ENCODE data around the gene CCL7. TPM values are rescaled to one million over a fixed set of nuclear protein-coding genes. Genes with fewer than 3 reads are reported as not detected.

CCL7 gene
- total and polyA plus RNA-seq, 3 donors from 2014 or later = not detected

GRCh38 chr17:34299027-34299426 is 29.0 kb downstream of the CCL7 start:
- WGBS, 2 donors = 90 to 98% methylated on average over 2 of the region's 2 CpGs
- no peaks in the 10 kb centered on the region for H3K36me3 ChIP-seq (ENCODE audit: low read depth, missing control alignments)
- no peak overlapping the region for H3K27ac ChIP-seq

GRCh38 chr17:34299956-34300577 is 30.0 kb downstream of the CCL7 start:
- intact Hi-C loops (cut with DNase I; ENCODE audit: low total_unique reads) = no loop called here
- Histone ChIP-seq H3K27me3 (no peaks in the 10 kb centered on the region), H3K9me3 (no peaks in the 10 kb centered on the region), H3K4me1 (no peaks in the 10 kb centered on the region), H3K4me3 (no peak overlapping the region), H3K27ac (no peak overlapping the region), H3K36me3 (ENCODE audit: low read depth, missing control alignments) (no peaks in the 10 kb centered on the region)
- WGBS, 2 donors = 88 to 94% methylated on average over 3 of the region's 3 CpGs
- TF ChIP-seq CTCF (IDR thresholded peaks at IDR 0.05) (no peak), POLR2A (IDR thresholded peaks at IDR 0.05) (no peak)
- DNase-seq = no peak

More at GRCh38 chr17:34299027-34299426, 29.0 kb downstream of the CCL7 start:
- DNase-seq = no peak
- Histone ChIP-seq H3K9me3 (no peaks in the 10 kb centered on the region), H3K27me3 (no peaks in the 10 kb centered on the region), H3K4me1 (no peaks in the 10 kb centered on the region), H3K4me3 (no peak overlapping the region)
- TF ChIP-seq CTCF (IDR thresholded peaks at IDR 0.05) (no peak), POLR2A (IDR thresholded peaks at IDR 0.05) (no peak)
- intact Hi-C loops (cut with DNase I; ENCODE audit: low total_unique reads) = no loop called here

GRCh38 chr17:34300652-34301370 is 30.8 kb downstream of the CCL7 start:
- Histone ChIP-seq H3K27ac (no peak overlapping the region), H3K36me3 (ENCODE audit: low read depth, missing control alignments) (no peaks in the 10 kb centered on the region), H3K4me1 (no peaks in the 10 kb centered on the region), H3K4me3 (no peak overlapping the region), H3K27me3 (no peaks in the 10 kb centered on the region), H3K9me3 (no peaks in the 10 kb centered on the region)
- TF ChIP-seq CTCF (IDR thresholded peaks at IDR 0.05) = no peak
- TF ChIP-seq POLR2A (IDR thresholded peaks at IDR 0.05) = no peak
- no peak for DNase-seq
- WGBS, 2 donors = 38 to 52% methylated on average over 3 of the region's 3 CpGs
- intact Hi-C loops (cut with DNase I; ENCODE audit: low total_unique reads) = no loop called here

GRCh38 chr17:34301986-34302385 is 32.0 kb downstream of the CCL7 start:
- H3K4me3 ChIP-seq = no peak overlapping the region
- H3K27ac ChIP-seq = no peak overlapping the region
- WGBS, 2 donors = 65 to 86% methylated on average over 2 of the region's 2 CpGs
- H3K27me3 ChIP-seq = no peaks in the 10 kb centered on the region
- intact Hi-C loops (cut with DNase I; ENCODE audit: low total_unique reads) = no loop called here
- H3K9me3 ChIP-seq = no peaks in the 10 kb centered on the region
- no peak for DNase-seq
- H3K4me1 ChIP-seq = no peaks in the 10 kb centered on the region
- TF ChIP-seq POLR2A (IDR thresholded peaks at IDR 0.05) (no peak), CTCF (IDR thresholded peaks at IDR 0.05) (no peak)
- H3K36me3 ChIP-seq (ENCODE audit: low read depth, missing control alignments) = no peaks in the 10 kb centered on the region

Measured in testis (tissue), 3 donors.